GM12891 (cell line): ENCODE measurements around the gene TMEM184A.

ENCODE experiments used
- PAX5 ChIP-seq: IDR thresholded peaks from 2 replicates; pipeline ENCODE4 v1.6.1; 2011; ENCODE audit warnings: low read length, moderate library complexity, mild to moderate bottlenecking; ENCODE audit not compliant: insufficient read depth, severe bottlenecking
- POLR2A ChIP-seq: IDR thresholded peaks from 2 replicates; pipeline ENCODE4 v1.6.1; 2011; ENCODE audit warnings: low read depth, low read length, control low read depth
- POLR2AphosphoS5 ChIP-seq: IDR thresholded peaks from 2 replicates; pipeline ENCODE4 v1.6.1; 2011; ENCODE audit warnings: low read depth, low read length, control low read depth
- POU2F2 ChIP-seq: IDR thresholded peaks from 2 replicates; pipeline ENCODE4 v1.6.1; 2011; ENCODE audit warnings: low read depth, mild to moderate bottlenecking, control low read depth, low read length, moderate library complexity
- SPI1 ChIP-seq: IDR thresholded peaks from 2 replicates; pipeline ENCODE4 v1.6.1; 2011; ENCODE audit warnings: low read depth, low read length, control low read depth
- TAF1 ChIP-seq: IDR thresholded peaks from 2 replicates; pipeline ENCODE4 v1.6.1; 2011; ENCODE audit warnings: low read depth, low read length, control low read depth

GRCh38 chr7:1598286-1598685 is 42.3 kb upstream of the TMEM184A start:
- no peak for TF ChIP-seq POLR2A
- TF ChIP-seq TAF1 = no peak
- TF ChIP-seq POLR2AphosphoS5 = no peak
- no peak for TF ChIP-seq SPI1
- no peak for TF ChIP-seq POU2F2
- TF ChIP-seq PAX5 = no peak
